GM21825 (cell line): ENCODE measurements around the gene GUCY1A2.

Source experiments
- ATAC-seq: cut with Tn5 transposase; IDR thresholded peaks from one replicate; pipeline ENCODE4 v1.9.1; 2021; ENCODE audit warnings: mild to moderate bottlenecking, moderate library complexity; ENCODE audit not compliant: unreplicated experiment

GUCY1A2 gene

DNA sequence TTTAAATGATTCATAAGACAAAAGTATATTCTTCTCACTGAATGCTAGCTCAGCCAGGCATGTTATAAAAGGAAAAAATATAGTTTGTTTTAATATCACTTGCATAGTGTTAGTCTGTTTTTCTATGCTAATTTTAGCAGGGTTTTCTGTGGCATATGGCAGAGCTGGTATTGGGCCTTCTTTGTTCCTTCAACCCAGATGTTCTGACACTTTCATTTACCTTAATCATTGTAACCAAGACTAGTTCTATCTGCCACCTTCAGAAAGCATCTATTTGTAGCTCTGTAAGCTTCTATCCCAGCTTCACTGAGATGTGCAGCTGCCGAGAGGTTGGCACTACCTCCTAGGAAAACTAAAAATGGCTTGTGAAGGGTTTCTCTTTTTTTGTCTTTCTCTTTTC, 338.7 kb downstream of the GUCY1A2 start:
- ATAC-seq: no peak

DNA sequence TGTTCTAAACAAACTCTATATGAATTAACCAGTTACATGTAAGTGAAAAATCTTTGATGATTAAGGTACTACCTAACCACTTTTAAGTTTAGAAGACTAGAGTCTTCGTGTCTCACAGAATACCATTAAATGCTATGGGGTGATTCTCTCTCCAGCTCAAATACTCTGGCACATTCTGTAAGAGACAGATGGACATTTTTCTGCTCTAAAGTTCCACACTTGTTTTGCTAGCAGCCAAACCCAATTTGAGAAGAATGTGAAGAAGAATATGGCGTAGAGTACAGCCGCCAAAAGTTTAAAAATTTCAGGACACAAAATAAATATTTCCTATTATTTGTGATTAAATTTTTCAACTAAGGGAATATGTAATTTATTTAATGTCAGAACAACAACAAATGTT, 339.1 kb downstream of the GUCY1A2 start:
- ATAC-seq: no peak

DNA sequence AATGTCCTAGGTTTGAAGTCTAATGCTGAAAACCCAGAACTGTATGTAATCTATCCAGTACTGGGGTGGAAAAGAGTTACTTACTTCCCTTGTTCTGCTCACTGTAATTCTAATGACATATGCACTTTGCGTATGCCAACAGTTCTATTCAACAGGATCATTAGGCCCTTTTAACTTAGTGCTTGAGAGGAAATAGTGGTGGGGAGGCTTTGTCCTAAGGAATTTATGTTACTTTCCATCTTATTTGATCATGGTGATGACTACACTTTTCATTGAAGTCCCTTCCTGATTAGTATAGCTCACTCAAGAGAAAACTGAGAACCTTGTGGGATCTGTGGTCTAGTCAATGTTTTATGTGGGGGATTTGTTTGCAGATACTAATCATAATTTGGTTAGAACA, 348.2 kb downstream of the GUCY1A2 start:
- ATAC-seq: no peak

DNA sequence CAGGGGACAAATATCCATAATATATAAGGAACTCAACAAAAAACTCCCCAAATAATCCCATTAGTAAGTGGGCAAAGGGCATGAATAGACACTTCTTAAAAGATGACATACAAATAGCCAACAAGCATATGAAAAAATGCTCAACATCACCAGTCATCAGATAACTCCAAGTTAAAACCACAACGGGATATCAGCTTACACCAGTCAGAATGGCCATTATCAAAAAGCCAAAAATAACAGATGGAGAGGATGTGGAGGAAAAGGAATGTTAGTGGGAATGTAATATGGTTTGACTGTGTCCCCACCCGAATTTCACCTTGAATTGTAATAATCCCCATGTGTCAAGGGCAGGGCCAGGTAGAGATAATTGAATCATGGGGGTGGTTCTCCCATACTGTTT, 350.1 kb downstream of the GUCY1A2 start:
- ATAC-seq: no peak

DNA sequence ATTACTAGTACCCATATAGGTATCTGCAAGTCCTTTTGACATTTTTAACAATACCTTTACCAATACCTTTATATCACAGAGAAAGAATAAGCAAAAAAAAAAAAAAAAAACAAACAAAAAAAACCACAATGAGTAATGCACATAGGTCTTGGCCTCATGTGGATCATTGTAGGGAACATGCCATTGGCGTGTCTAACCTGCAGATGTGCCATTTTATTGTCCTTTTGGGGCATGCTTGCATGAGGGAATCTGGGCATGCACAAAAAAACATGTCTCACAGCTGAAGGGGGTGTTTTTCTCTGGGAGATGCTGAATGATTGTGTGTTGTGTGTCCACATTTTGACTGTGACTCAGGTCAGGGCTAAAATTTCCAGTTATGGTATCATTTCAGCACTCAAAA, 361.6 kb downstream of the GUCY1A2 start:
- ATAC-seq: no peak

DNA sequence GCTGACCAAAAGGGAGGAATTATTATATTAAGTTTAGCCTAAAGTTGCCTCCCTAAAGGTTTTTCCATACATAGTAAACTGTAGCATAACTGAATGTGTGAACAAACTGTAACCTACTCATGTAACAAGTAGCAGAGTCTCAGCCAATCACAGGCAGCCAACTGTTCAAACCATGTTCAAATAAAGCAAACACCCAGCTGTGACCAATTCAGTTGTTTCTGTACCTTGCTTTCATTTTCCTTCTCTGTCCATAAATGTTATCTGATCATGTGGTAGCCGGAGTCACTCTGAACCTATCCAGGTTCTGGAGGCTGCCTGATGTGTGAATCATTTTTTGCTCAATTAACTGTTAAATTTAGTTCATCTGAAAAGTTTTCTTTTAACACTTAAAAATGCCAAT, 373.5 kb downstream of the GUCY1A2 start:
- ATAC-seq: no peak

DNA sequence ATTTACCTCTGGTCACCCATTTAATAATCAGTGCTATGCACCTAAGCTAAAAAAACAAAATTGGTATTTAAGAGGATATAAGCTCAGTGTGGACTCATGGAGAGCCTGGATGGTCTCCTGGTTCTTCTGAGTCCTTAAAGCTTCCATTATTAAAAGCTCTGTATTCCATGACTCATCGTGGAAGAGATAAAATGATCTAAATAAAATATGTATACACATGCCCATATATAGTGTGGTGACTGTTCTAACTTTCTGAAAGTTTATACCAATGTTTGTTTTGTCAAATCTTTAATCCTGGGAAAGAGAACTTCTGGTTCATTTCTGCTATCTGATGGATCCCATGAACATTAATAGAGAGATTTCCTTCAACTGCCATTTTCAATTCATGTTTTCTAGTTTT, 375.9 kb downstream of the GUCY1A2 start:
- ATAC-seq: no peak

DNA sequence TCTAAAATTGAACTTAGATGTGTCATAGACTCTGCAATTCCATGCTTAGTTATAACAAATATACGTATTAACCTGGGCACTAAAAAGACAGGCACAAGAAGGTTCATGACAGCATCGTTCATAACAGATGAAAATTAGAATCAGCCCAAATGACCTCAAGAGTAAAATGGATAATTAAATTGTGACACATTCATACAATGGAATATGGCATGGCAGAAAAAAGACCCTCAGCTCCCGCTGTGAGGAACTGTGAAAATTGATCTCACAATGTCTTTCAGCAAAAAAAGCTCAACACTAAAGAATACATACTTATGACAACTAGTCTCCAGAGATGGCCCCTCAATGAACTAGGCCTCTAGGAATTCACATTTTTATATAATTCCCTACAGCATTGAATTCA, 386.0 kb downstream of the GUCY1A2 start:
- ATAC-seq: no peak

DNA sequence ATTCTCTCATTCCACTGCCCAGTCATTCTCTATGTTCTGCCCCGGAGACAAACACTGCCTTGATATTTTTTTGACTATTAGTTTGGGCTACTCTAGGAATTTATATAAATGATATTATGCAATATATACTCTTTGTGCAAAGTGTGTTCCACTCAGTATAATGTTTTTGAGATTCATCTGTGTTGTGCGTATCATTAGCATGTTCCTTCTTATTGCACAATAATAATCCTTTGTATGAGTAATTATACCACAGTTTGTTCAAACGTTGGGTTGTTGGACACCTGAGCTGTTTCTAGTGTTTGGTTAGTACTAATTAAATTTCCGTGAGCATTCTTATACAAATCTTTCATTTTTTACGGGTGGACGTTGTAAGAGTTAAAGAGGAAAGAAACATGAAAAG, 390.6 kb downstream of the GUCY1A2 start:
- ATAC-seq: no peak

DNA sequence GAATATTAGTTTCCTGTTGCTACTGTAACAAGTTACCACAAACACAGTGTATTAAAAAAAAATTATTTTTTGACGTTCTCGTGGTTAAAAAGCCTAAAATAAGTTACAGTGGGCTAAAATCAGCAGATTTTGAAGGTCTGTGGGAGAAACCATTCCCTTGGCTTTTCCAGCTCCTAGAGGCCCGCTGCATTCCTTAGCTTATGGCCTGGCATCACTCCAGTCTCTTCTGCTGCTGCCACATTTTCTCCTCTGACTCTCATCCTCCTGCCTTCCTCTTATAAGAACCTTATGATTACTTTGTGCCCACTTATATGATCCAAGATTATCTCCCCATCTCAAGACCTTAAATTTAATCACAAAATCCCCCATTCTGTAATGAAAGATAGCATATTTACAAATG, 392.7 kb downstream of the GUCY1A2 start:
- no peak for ATAC-seq

DNA sequence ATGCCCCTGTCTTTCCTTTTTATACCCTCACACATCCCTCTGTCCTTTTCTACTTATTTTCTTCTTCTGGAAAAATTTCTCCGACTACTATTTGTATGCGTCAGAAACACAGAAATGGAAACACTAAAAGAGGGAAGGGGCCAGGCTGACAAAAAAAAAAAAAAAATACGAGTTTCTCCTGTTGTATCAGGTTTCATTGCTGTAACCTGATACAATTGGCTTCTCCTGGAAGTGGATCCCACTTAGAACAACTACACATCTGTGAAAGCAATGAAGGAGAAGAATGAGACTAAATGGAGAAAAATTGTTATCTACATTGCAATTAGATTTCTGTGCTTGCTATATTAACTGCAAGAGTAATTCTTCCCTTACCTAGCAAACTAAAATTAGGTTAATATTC, 393.9 kb downstream of the GUCY1A2 start:
- ATAC-seq: no peak
